Coronary artery (tissue), 2 donors: Measurements from ENCODE around the gene OR2AE1.

Source experiments
- DNase-seq: peaks from one replicate; pipeline ENCODE4 v3.0.0-alpha.2; 2017; ENCODE audit warnings: low spot score
- H3K27ac ChIP-seq, 2 donors: fragments of 200-600 bp; sonication (generic); one replicate each; pipeline ENCODE4 v1.5.1; 2016 to 2019
- H3K4me3 ChIP-seq: fragments of 200-600 bp; sonication (generic); 2 replicates; pipeline ENCODE4 v1.5.1; 2016; ENCODE audit warnings: mild to moderate bottlenecking, moderate library complexity
- TF ChIP-seq, protein P1 (sequence below): fragments of 200-600 bp; sonication (generic); IDR thresholded peaks from one replicate; pipeline ENCODE4 v1.5.1; 2019; ENCODE audit warnings: antibody characterized with exemption

The OR2AE1 gene

DNA sequence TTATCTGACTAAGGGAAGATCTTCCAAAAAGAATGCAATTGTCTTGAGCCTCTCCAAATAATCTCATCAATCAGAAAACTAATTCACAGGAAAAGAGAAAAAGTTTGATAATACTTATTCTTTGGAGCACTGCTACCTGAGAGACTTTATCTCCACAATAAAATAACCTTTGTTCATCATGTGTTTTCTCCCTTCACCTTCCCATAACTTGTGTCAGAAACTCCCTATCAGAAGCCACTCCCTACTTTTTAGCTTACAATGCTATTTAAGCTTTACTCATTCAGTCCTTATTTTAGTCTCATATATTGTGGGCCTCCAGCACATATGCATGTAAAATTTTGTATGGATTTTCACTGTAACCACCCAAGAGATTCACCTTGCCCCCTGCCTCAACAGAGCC is 48.0 kb downstream of the OR2AE1 start:
- TF ChIP-seq, protein P1, sequence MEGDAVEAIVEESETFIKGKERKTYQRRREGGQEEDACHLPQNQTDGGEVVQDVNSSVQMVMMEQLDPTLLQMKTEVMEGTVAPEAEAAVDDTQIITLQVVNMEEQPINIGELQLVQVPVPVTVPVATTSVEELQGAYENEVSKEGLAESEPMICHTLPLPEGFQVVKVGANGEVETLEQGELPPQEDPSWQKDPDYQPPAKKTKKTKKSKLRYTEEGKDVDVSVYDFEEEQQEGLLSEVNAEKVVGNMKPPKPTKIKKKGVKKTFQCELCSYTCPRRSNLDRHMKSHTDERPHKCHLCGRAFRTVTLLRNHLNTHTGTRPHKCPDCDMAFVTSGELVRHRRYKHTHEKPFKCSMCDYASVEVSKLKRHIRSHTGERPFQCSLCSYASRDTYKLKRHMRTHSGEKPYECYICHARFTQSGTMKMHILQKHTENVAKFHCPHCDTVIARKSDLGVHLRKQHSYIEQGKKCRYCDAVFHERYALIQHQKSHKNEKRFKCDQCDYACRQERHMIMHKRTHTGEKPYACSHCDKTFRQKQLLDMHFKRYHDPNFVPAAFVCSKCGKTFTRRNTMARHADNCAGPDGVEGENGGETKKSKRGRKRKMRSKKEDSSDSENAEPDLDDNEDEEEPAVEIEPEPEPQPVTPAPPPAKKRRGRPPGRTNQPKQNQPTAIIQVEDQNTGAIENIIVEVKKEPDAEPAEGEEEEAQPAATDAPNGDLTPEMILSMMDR, result no peak
- Histone ChIP-seq H3K27ac (no peak overlapping the region), H3K4me3 (no peak overlapping the region)
- no peak for DNase-seq

DNA sequence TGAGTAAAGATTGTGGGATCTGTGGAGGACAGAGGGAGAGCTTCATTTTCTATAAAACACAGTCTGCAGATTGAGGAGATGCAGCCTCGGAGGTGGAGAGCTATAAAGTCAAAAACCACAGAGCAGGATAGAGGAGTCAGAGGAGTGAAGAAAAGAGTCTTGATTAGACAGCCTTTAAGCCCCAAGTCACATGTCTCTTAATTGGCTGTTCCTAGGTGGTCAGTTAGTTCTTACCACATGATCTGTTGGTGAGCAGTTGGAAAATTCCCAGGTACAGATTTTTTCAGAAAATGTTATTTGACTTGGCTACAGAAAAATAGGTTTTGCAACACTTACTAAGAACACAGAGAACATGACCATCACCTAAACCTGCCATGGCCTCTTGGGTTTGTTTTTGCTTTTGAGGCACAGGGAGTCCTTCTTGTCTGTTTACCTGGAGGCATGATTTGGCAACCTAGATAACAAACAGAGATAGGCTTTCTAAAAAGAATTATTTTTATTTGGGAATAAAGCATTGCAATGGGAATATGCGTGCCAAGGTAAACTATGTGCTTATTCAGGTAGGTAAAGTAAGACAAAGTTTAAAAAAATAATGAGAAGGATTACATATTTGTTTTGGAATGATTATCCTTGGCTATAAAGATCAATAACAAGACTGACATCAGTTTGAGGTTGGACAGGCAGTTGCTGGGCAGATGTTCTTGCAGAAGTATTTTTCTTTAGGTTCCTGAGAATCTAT is 49.6 kb downstream of the OR2AE1 start:
- Histone ChIP-seq H3K4me3 (no peak overlapping the region), H3K27ac (no peak overlapping the region)
- DNase-seq, result no peak
- TF ChIP-seq, protein P1, result no peak
